HUDEP-2 (cell line): ENCODE measurements around the gene UBE2D2.
"Not testable (repeated sequence)": the region's sequence is repeated elsewhere in the genome, so short reads cannot be mapped to it uniquely, and the experiment has no call there.

Experiments
- DNase-seq, 76 experiments: peaks; one replicate each; lab custom pipeline; 2025; ENCODE audit not compliant: unreplicated experiment in 76 of 76; lab: John Stamatoyannopoulos, UW

The UBE2D2 gene

GRCh38 chr5:139560752-139561654 is at the start of gene UBE2D2:
UBE2D2 (plus strand) TSS chr5:139561339; CDS start chr5:139561792, 453 bp downstream.
- DNase-seq = peak; percentile 58 to 97 (median 93)

GRCh38 chr5:139512786-139513390 is 48.3 kb upstream of the UBE2D2 start:
- no peak for DNase-seq

GRCh38 chr5:139513434-139513833 is 47.7 kb upstream of the UBE2D2 start:
- peak in 71 of 76 experiments; percentile 3 to 83 (median 63) for DNase-seq

GRCh38 chr5:139513852-139514485 is 47.2 kb upstream of the UBE2D2 start:
- no peak for DNase-seq

GRCh38 chr5:139514486-139514856 is 46.7 kb upstream of the UBE2D2 start:
- no peak for DNase-seq

- DNase-seq = peak in 74 of 76 experiments; percentile 18 to 93 (median 82)
Observed at GRCh38 chr5:139517683-139518564, 43.2 kb upstream of the UBE2D2 start.

GRCh38 chr5:139523635-139524445 is 37.3 kb upstream of the UBE2D2 start:
- no peak for DNase-seq

- DNase-seq = no peak
Observed at GRCh38 chr5:139524446-139524845, 36.7 kb upstream of the UBE2D2 start.

- DNase-seq = peak in 24 of 76 experiments; percentile 1 to 41 (median 11)
Observed at GRCh38 chr5:139524940-139525585, 36.1 kb upstream of the UBE2D2 start.

GRCh38 chr5:139525586-139526308 is 35.4 kb upstream of the UBE2D2 start:
- not testable (repeated sequence) for DNase-seq

- DNase-seq = not testable (repeated sequence)
Observed at GRCh38 chr5:139526309-139527089, 34.6 kb upstream of the UBE2D2 start.

- DNase-seq = not testable (repeated sequence)
Observed at GRCh38 chr5:139527090-139527470, 34.1 kb upstream of the UBE2D2 start.

- DNase-seq = not testable (repeated sequence)
Observed at GRCh38 chr5:139527896-139528467, 33.2 kb upstream of the UBE2D2 start.

GRCh38 chr5:139528695-139529094 is 32.4 kb upstream of the UBE2D2 start:
- DNase-seq = not testable (repeated sequence)

- not testable (repeated sequence) for DNase-seq
Observed at GRCh38 chr5:139530079-139530478, 31.1 kb upstream of the UBE2D2 start.

- no peak for DNase-seq
Observed at GRCh38 chr5:139531772-139532169, 29.4 kb upstream of the UBE2D2 start.

GRCh38 chr5:139543423-139543991 is 17.6 kb upstream of the UBE2D2 start:
- peak in 19 of 76 experiments; percentile 5 to 57 (median 14) for DNase-seq
